Kidney (tissue), 14 donors: ENCODE data around the gene STXBP6. TPM values are rescaled to one million over a fixed set of nuclear protein-coding genes. Genes with fewer than 3 reads are reported as not detected.

Source experiments
- DNase-seq, 5 donors: peaks; one replicate each; pipeline ENCODE4 v3.0.0-alpha.2; 2013 to 2020
- FAIRE-seq: peaks from 2 replicates; lab custom pipeline; 2012; peaks lifted over from hg19 to GRCh38; lab: Jason Lieb, UNC
- H3K27ac ChIP-seq, 2 donors: one replicate each; pipeline ENCODE4 v1.7.0; 2013; ENCODE audit warnings: low read depth in 2 of 2, low read length in 2 of 2, inconsistent platforms in 1 of 2
- H3K27me3 ChIP-seq: one replicate; pipeline ENCODE4 v1.7.1; 2013; ENCODE audit warnings: low read length, inconsistent platforms; ENCODE audit not compliant: control insufficient read depth, insufficient read depth
- H3K36me3 ChIP-seq, 3 donors: one replicate each; pipeline versions ENCODE4 v1.7.0 to v1.7.1; 2013; ENCODE audit warnings: low read length in 3 of 3, control low read depth in 1 of 3, inconsistent platforms in 1 of 3; ENCODE audit not compliant: insufficient read depth in 3 of 3, control insufficient read depth in 2 of 3
- H3K4me1 ChIP-seq, 3 donors: one replicate each; pipeline versions ENCODE4 v1.7.0 to v1.7.1; 2013; ENCODE audit warnings: low read length in 3 of 3, inconsistent platforms in 1 of 3, low read depth in 1 of 3; ENCODE audit not compliant: control insufficient read depth in 2 of 3, insufficient read depth in 2 of 3
- H3K4me3 ChIP-seq, 3 donors: one replicate each; pipeline versions ENCODE4 v1.7.0 to v1.8.1; 2013; ENCODE audit warnings: low read length in 3 of 3, control low read depth in 1 of 3, inconsistent platforms in 1 of 3
- H3K9ac ChIP-seq, 3 donors: one replicate each; pipeline versions ENCODE4 v1.7.0 to v1.7.1; 2013; ENCODE audit warnings: low read length in 3 of 3, control low read depth in 1 of 3, inconsistent platforms in 1 of 3
- H3K9me3 ChIP-seq, 3 donors: one replicate each; pipeline versions ENCODE4 v1.7.0 to v1.7.1; 2013; ENCODE audit warnings: low read length in 3 of 3, control low read depth in 1 of 3, inconsistent platforms in 1 of 3; ENCODE audit not compliant: control insufficient read depth in 2 of 3, insufficient read depth in 1 of 3
- CTCF ChIP-seq: IDR thresholded peaks from 3 replicates; pipeline ENCODE4 v1.5.1; 2012; ENCODE audit warnings: mild to moderate bottlenecking, moderate library complexity, borderline replicate concordance; ENCODE audit not compliant: insufficient read depth; ENCODE audit errors: extremely low read depth
- intact Hi-C: fragments of 100-400 bp; cut with DNase I; formaldehyde crosslinking; loops from one replicate; pipeline ENCODE4 v1.11.1; 2022
- polyA plus RNA-seq: library from polyadenylated mRNA; stranded (reverse); fragments of 350-450 nt; fragmentation: Illumina TruSeq; extraction: RNeasy Lipid Tissue Mini Kit (QIAGEN cat#74804); gene quantifications from one replicate; pipeline ENCODE4 v1.2.3, GENCODE V29; 2014; ENCODE audit warnings: low read depth, low replicate concordance; ENCODE audit not compliant: insufficient read depth
- total RNA-seq: library from RNA; stranded (reverse); fragmentation: NEBNext Ultra II Directional; extraction: Animal tissue kit (Norgen Biotek cat#: 25700); gene quantifications from one replicate; pipeline ENCODE4 v1.2.1, GENCODE V29; 2021
- donor health status: control.
- donor health status: control.
- donor health status: control.
- donor health status: control.
- donor health status: control.
- donor health status: DM: yes; HTN: yes; CAD: no.
- donor health status: Normal renal cell carcinoma (clear cell type).

STXBP6 gene
- total and polyA plus RNA-seq, 2 donors from 2014 or later = 2.8 to 3.9 TPM

DNA sequence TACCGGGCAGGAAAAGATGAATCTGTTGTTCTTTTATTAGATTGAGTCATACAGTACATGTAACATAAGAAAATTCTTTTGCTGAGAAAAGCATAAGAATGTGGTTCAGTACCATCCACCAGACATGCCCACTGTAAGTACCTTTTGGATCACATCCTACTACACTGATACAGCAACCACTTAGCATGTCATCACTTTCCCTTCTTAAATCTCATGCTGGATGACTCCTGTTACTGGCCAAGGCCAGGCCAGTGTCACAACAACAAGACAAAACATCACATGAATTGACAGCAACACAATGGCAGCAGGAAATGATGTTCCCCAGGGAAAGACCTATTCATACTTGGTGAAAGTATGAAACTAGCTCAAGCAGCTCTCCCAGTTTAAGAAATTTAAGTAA lies 46.4 kb downstream of the STXBP6 start:
- H3K9me3 ChIP-seq = no peaks in the 10 kb centered on the region
- H3K4me1 ChIP-seq = no peaks in the 10 kb centered on the region
- no peaks in the 10 kb centered on the region for H3K27me3 ChIP-seq
- no peak overlapping the region for H3K4me3 ChIP-seq
- intact Hi-C loops = loop anchor here (10.0 kb wide), 1 partner anchor 251 kb away; no protein-coding TSS in a partner anchor
- H3K9ac ChIP-seq = no peak overlapping the region
- TF ChIP-seq CTCF = no peak
- DNase-seq (no peak), FAIRE-seq (no peak)
- H3K27ac ChIP-seq = no peak overlapping the region
- no peaks in the 10 kb centered on the region for H3K36me3 ChIP-seq

GRCh38 chr14:25001601-25002000 lies 48.3 kb downstream of the STXBP6 start:
- Histone ChIP-seq H3K27ac (no peak overlapping the region), H3K9me3 (no peaks in the 10 kb centered on the region), H3K36me3 (no peaks in the 10 kb centered on the region), H3K9ac (no peak overlapping the region), H3K4me1 (no peaks in the 10 kb centered on the region), H3K4me3 (no peak overlapping the region), H3K27me3 (no peaks in the 10 kb centered on the region)
- no peak for DNase-seq
- intact Hi-C loops = loop anchor here (10.0 kb wide), 1 partner anchor 253 kb away; no protein-coding TSS in a partner anchor
- no peak for TF ChIP-seq CTCF
- no peak for FAIRE-seq

- intact Hi-C loops = loop anchor here (10.0 kb wide), 1 partner anchor 254 kb away; no protein-coding TSS in a partner anchor
- no peak for TF ChIP-seq CTCF
- Histone ChIP-seq H3K36me3 (no peaks in the 10 kb centered on the region), H3K27ac (no peak overlapping the region), H3K9me3 (no peaks in the 10 kb centered on the region), H3K4me3 (no peak overlapping the region), H3K27me3 (no peaks in the 10 kb centered on the region), H3K9ac (no peak overlapping the region), H3K4me1 (no peaks in the 10 kb centered on the region)
- no peak for FAIRE-seq
- DNase-seq = no peak
These were observed 48.8 kb downstream of the STXBP6 start for GRCh38 chr14:25001156-25001555.

DNA sequence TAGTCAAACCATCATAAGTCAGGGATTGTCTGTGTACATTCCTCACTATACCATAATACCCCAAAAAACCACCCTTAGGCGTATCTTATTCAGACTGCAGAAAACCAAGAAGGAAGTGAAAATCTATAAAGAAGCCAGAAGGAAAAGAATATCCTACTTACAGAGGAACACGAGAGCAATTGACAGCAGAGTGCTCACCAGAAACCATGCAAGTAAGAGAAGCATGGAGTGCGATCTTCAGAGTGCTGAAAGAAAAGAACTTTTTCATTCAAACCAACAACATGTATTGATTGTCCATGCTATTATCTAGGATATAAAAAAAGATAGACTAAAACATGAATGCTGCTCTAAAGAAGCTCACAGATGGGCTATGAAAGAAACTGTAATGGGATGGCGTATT lies 50.8 kb downstream of the STXBP6 start:
- H3K36me3 ChIP-seq = no peaks in the 10 kb centered on the region
- no peak overlapping the region for H3K9ac ChIP-seq
- H3K4me1 ChIP-seq = no peaks in the 10 kb centered on the region
- FAIRE-seq (no peak), DNase-seq (no peak)
- intact Hi-C loops = no loop called here
- no peak for TF ChIP-seq CTCF
- no peak overlapping the region for H3K4me3 ChIP-seq
- H3K27ac ChIP-seq = no peak overlapping the region
- no peaks in the 10 kb centered on the region for H3K9me3 ChIP-seq
- H3K27me3 ChIP-seq = no peaks in the 10 kb centered on the region
